ENCODE data around the gene RICTOR. TPM values are rescaled to one million over a fixed set of nuclear protein-coding genes. Genes with fewer than 3 reads are reported as not detected.
"Not testable (repeated sequence)": the region's sequence is repeated elsewhere in the genome, so short reads cannot be mapped to it uniquely, and the experiment has no call there.

RICTOR gene
- total and polyA plus RNA-seq, 9 of the 15 experiments (the other 6 are each of a cell fraction or from before 2014, with no cell fraction given): 13.9 to 46.6 (median 22.6) TPM

GRCh38 chr5:39040875-39041274 is 33.3 kb downstream of the RICTOR start (continued):
- TF ChIP-seq, protein P1, sequence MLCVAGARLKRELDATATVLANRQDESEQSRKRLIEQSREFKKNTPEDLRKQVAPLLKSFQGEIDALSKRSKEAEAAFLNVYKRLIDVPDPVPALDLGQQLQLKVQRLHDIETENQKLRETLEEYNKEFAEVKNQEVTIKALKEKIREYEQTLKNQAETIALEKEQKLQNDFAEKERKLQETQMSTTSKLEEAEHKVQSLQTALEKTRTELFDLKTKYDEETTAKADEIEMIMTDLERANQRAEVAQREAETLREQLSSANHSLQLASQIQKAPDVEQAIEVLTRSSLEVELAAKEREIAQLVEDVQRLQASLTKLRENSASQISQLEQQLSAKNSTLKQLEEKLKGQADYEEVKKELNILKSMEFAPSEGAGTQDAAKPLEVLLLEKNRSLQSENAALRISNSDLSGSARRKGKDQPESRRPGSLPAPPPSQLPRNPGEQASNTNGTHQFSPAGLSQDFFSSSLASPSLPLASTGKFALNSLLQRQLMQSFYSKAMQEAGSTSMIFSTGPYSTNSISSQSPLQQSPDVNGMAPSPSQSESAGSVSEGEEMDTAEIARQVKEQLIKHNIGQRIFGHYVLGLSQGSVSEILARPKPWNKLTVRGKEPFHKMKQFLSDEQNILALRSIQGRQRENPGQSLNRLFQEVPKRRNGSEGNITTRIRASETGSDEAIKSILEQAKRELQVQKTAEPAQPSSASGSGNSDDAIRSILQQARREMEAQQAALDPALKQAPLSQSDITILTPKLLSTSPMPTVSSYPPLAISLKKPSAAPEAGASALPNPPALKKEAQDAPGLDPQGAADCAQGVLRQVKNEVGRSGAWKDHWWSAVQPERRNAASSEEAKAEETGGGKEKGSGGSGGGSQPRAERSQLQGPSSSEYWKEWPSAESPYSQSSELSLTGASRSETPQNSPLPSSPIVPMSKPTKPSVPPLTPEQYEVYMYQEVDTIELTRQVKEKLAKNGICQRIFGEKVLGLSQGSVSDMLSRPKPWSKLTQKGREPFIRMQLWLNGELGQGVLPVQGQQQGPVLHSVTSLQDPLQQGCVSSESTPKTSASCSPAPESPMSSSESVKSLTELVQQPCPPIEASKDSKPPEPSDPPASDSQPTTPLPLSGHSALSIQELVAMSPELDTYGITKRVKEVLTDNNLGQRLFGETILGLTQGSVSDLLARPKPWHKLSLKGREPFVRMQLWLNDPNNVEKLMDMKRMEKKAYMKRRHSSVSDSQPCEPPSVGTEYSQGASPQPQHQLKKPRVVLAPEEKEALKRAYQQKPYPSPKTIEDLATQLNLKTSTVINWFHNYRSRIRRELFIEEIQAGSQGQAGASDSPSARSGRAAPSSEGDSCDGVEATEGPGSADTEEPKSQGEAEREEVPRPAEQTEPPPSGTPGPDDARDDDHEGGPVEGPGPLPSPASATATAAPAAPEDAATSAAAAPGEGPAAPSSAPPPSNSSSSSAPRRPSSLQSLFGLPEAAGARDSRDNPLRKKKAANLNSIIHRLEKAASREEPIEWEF (CRISPR knock-in tag; IDR thresholded peaks at IDR 0.05): no peak

DNA sequence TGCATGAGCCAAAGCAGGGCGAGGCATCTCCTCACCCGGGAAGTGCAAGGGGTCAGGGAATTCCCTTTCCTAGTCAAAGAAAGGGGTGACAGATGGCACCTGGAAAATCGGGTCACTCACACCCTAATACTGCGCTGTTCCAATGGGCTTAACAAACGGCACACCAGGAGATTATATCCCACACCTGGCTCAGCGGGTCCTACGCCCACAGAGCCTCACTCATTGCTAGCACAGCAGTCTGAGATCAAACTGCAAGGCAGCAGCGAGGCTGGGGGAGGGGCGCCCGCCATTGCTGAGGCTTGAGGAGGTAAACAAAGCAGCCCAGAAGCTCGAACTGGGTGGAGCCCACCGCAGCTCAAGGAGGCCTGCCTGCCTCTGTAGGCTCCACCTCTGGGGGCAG is 39.7 kb downstream of the RICTOR start:
- H3K9me1 ChIP-seq (ENCODE audit: control insufficient read depth, insufficient read depth, low read length); ATAC-seq; CTCF ChIA-PET (ENCODE audit: low intra/inter-chr PET ratio); H3K9ac ChIP-seq (ENCODE audit: insufficient read depth in 1 of 2, low read depth in 2 of 2, low read length in 2 of 2); H3K27ac ChIP-seq (ENCODE audit: extremely low read depth, low read depth, low read length); H3K4me2 ChIP-seq (ENCODE audit: insufficient read depth, low read length); H3K9me3 ChIP-seq (replicated peaks; ENCODE audit: control insufficient read depth, insufficient read depth, low read depth, low read length); H4K20me1 ChIP-seq (replicated peaks; ENCODE audit: control insufficient read depth, insufficient read depth, low read length); H3K36me3 ChIP-seq (ENCODE audit: control insufficient read depth, insufficient read depth, low read length); POLR2A ChIA-PET; in situ Hi-C loops (cut with MboI); H2AFZ ChIP-seq (ENCODE audit: low read depth, low read length); BruUV-seq (replicated peaks); DNase-seq (ENCODE audit: extremely low read depth in 1 of 4, low spot score in 3 of 4); H3K4me1 ChIP-seq (replicated peaks in 1 of 2; ENCODE audit: control insufficient read depth in 2 of 2, insufficient read depth in 2 of 2, low read length in 2 of 2); H3K27me3 ChIP-seq (ENCODE audit: control insufficient read depth in 2 of 2, insufficient read depth in 2 of 2, low read length in 2 of 2); H3K4me3 ChIP-seq; intact Hi-C loops (cut with micrococcal nuclease); FAIRE-seq: not testable (repeated sequence)
- TF ChIP-seq, protein P2, sequence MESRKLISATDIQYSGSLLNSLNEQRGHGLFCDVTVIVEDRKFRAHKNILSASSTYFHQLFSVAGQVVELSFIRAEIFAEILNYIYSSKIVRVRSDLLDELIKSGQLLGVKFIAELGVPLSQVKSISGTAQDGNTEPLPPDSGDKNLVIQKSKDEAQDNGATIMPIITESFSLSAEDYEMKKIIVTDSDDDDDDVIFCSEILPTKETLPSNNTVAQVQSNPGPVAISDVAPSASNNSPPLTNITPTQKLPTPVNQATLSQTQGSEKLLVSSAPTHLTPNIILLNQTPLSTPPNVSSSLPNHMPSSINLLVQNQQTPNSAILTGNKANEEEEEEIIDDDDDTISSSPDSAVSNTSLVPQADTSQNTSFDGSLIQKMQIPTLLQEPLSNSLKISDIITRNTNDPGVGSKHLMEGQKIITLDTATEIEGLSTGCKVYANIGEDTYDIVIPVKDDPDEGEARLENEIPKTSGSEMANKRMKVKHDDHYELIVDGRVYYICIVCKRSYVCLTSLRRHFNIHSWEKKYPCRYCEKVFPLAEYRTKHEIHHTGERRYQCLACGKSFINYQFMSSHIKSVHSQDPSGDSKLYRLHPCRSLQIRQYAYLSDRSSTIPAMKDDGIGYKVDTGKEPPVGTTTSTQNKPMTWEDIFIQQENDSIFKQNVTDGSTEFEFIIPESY (CRISPR knock-in tag; IDR thresholded peaks at IDR 0.05): peak; percentile 91
- 85% methylated on average over 12 of the region's 12 CpGs for WGBS (ENCODE audit: insufficient coverage, low coverage, missing lambda C conversion rate)
- H3K79me2 ChIP-seq (ENCODE audit: control insufficient read depth, insufficient read depth, low read length): peaks cover 51% of the 10 kb centered on the region
